Vagina (tissue), 2 donors: Measurements from ENCODE around the gene DPYSL4.

Source experiments
- POLR2A ChIP-seq, 2 donors: fragments of 450-650 bp; IDR thresholded peaks; one replicate each; pipeline ENCODE4 v1.6.1; 2017; ENCODE audit warnings: antibody characterized with exemption in 2 of 2, mild to moderate bottlenecking in 2 of 2, moderate library complexity in 2 of 2
- TF ChIP-seq, protein P1 (sequence below), 3 experiments: fragments of 450-650 bp in 2 of 3; fragments of 200-600 bp in 1 of 3; sonication (generic) in 1 of 3; IDR thresholded peaks; one replicate each; pipeline ENCODE4 v1.5.1; 2017 to 2019; ENCODE audit warnings: antibody characterized with exemption in 3 of 3, mild to moderate bottlenecking in 2 of 3, moderate library complexity in 2 of 3

- TF ChIP-seq POLR2A (IDR thresholded peaks at IDR 0.05): no peak
- TF ChIP-seq, protein P1, sequence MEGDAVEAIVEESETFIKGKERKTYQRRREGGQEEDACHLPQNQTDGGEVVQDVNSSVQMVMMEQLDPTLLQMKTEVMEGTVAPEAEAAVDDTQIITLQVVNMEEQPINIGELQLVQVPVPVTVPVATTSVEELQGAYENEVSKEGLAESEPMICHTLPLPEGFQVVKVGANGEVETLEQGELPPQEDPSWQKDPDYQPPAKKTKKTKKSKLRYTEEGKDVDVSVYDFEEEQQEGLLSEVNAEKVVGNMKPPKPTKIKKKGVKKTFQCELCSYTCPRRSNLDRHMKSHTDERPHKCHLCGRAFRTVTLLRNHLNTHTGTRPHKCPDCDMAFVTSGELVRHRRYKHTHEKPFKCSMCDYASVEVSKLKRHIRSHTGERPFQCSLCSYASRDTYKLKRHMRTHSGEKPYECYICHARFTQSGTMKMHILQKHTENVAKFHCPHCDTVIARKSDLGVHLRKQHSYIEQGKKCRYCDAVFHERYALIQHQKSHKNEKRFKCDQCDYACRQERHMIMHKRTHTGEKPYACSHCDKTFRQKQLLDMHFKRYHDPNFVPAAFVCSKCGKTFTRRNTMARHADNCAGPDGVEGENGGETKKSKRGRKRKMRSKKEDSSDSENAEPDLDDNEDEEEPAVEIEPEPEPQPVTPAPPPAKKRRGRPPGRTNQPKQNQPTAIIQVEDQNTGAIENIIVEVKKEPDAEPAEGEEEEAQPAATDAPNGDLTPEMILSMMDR (IDR thresholded peaks at IDR 0.05): no peak
Observed at GRCh38 chr10:132228616-132229015, 41.9 kb downstream of the DPYSL4 start.
